PC-3 (cell line): Measurements from ENCODE around the gene RBM6. TPM values are rescaled to one million over a fixed set of nuclear protein-coding genes. Genes with fewer than 3 reads are reported as not detected.

Experiments
- ATAC-seq: fragments of 200-7000 bp; cut with Tn5 transposase; 2 replicates; pipeline ENCODE4 v1.9.1; 2020; ENCODE audit warnings: mild to moderate bottlenecking, moderate library complexity
- BruUV-seq: library from RNA; stranded (reverse); fragments of 400-500 nt; replicated peaks from 2 replicates; lab custom pipeline; 2021; lab: Mats Ljungman, UMichigan
- CTCF ChIA-PET: fragments of 300-600 bp; sonication (Branson Sonifier 250); formaldehyde crosslinking; loops from one replicate; lab custom pipeline; 2022; ENCODE audit warnings: antibody characterized with exemption; lab: Charles Lee
- POLR2A ChIA-PET: fragments of 300-600 bp; sonication (Branson Sonifier 250); formaldehyde crosslinking; loops from one replicate; lab custom pipeline; 2022; ENCODE audit warnings: antibody characterized with exemption; ENCODE audit not compliant: unreplicated experiment; lab: Charles Lee
- DNase-seq: peaks from one replicate; pipeline ENCODE4 v3.0.0-alpha.2; 2015
- H2AFZ ChIP-seq: fragments of 300-600 bp; sonication (generic); 2 replicates; pipeline ENCODE4 v1.6.0; 2016; ENCODE audit warnings: antibody characterized with exemption, low read length
- H3F3A ChIP-seq: fragments of 300-600 bp; sonication (generic); one replicate; pipeline ENCODE4 v1.6.0; 2017; ENCODE audit warnings: antibody characterized with exemption, low read length, control low read depth, mild to moderate bottlenecking; ENCODE audit not compliant: unreplicated experiment
- H3K27ac ChIP-seq: fragments of 300-600 bp; sonication (generic); 2 replicates; pipeline ENCODE4 v1.5.1; 2016; ENCODE audit warnings: mild to moderate bottlenecking, low read length
- H3K27me3 ChIP-seq: fragments of 300-600 bp; sonication (generic); 2 replicates; pipeline ENCODE4 v1.6.1; 2016; ENCODE audit warnings: low read length, mixed read lengths
- H3K36me3 ChIP-seq: fragments of 300-600 bp; sonication (generic); 2 replicates; pipeline ENCODE4 v1.6.1; 2016; ENCODE audit warnings: low read depth, mixed run types, low read length, mixed read lengths
- H3K4me1 ChIP-seq: fragments of 300-600 bp; sonication (generic); 2 replicates; pipeline ENCODE4 v1.5.1; 2016; ENCODE audit warnings: low read length; ENCODE audit not compliant: insufficient read depth
- H3K4me2 ChIP-seq: fragments of 300-600 bp; sonication (generic); 2 replicates; pipeline ENCODE4 v1.6.0; 2016; ENCODE audit warnings: low read length
- H3K4me3 ChIP-seq: fragments of 300-600 bp; sonication (generic); 2 replicates; pipeline ENCODE4 v1.5.1; 2016; ENCODE audit warnings: mild to moderate bottlenecking, low read length, mixed read lengths
- H3K79me2 ChIP-seq: fragments of 300-600 bp; sonication (generic); 2 replicates; pipeline ENCODE4 v1.6.1; 2017; ENCODE audit warnings: low read length, mixed read lengths
- H3K9ac ChIP-seq: fragments of 300-600 bp; sonication (generic); 2 replicates; pipeline ENCODE4 v1.6.0; 2016; ENCODE audit warnings: mild to moderate bottlenecking, low read length
- H3K9me2 ChIP-seq: fragments of 300-600 bp; sonication (generic); replicated peaks from 2 replicates; pipeline ENCODE4 v1.6.1; 2016; ENCODE audit warnings: mixed run types, low read length, mixed read lengths
- H3K9me3 ChIP-seq: fragments of 300-600 bp; sonication (generic); 2 replicates; pipeline ENCODE4 v1.6.1; 2016; ENCODE audit warnings: low read length, mixed read lengths
- H4K20me1 ChIP-seq: fragments of 300-600 bp; sonication (generic); 2 replicates; pipeline ENCODE4 v1.6.1; 2016; ENCODE audit warnings: low read length, mixed read lengths
- CTCF ChIP-seq: fragments of 300-600 bp; sonication (generic); conservative IDR thresholded peaks from 2 replicates; pipeline ENCODE4 v1.5.1; 2017; ENCODE audit warnings: antibody characterized with exemption, low read depth, mild to moderate bottlenecking, low read length
- EZH2 ChIP-seq: fragments of 300-600 bp; sonication (generic); IDR thresholded peaks from one replicate; pipeline ENCODE4 v1.6.1; 2017; ENCODE audit warnings: antibody characterized with exemption, mild to moderate bottlenecking, low read length; ENCODE audit not compliant: unreplicated experiment
- EZH2phosphoT487 ChIP-seq: fragments of 300-600 bp; sonication (generic); IDR thresholded peaks from 2 replicates; pipeline ENCODE4 v1.6.1; 2018; ENCODE audit warnings: mild to moderate bottlenecking, antibody characterized with exemption, low read length, borderline replicate concordance
- intact Hi-C: fragments of 100-400 bp; cut with micrococcal nuclease; formaldehyde crosslinking; loops from 2 replicates; pipeline ENCODE4 v1.9.0; 2023
- total RNA-seq: library from RNA; depleted of rRNA; stranded (reverse); fragments of >200 nt; gene quantifications from 2 replicates; pipeline ENCODE4 v1.2.3, GENCODE V29; 2014

Gene RBM6
- total RNA-seq, 1 experiment from 2014 or later: 64.6 TPM

- Histone ChIP-seq H3K36me3 (peaks cover 41% of the 10 kb centered on the region), H2AFZ (no peak overlapping the region), H3K9me2 (no peaks in the 10 kb centered on the region), H3K4me2 (no peak overlapping the region), H3K9ac (no peak overlapping the region), H3K79me2 (peaks cover 32% of the 10 kb centered on the region), H3K27me3 (no peaks in the 10 kb centered on the region), H3K4me3 (no peak overlapping the region), H3F3A (peaks cover 9% of the 10 kb centered on the region), H3K27ac (no peak overlapping the region), H3K9me3 (no peaks in the 10 kb centered on the region), H4K20me1 (no peaks in the 10 kb centered on the region), H3K4me1 (peaks cover 29% of the 10 kb centered on the region)
- no TSS peak for BruUV-seq
- ChIA-PET CTCF (no interaction called here), POLR2A (no interaction called here)
- no peak for DNase-seq
- intact Hi-C loops: no loop called here
- TF ChIP-seq EZH2: no peak
- TF ChIP-seq CTCF: no peak
- no peak for TF ChIP-seq EZH2phosphoT487
- ATAC-seq: no peak
These were observed 43.6 kb upstream of the RBM6 start for GRCh38 chr3:49896345-49896744.

GRCh38 chr3:49898991-49899390 lies 41.0 kb upstream of the RBM6 start:
- H3K9ac ChIP-seq: no peak overlapping the region
- no peak for ATAC-seq
- H3K4me1 ChIP-seq: peaks cover 51% of the 10 kb centered on the region
- H3K9me3 ChIP-seq: no peaks in the 10 kb centered on the region
- TF ChIP-seq EZH2phosphoT487 (no peak), EZH2 (no peak), CTCF (peak; percentile 19; the same call in 1 of the 2 replicates)
- no peaks in the 10 kb centered on the region for H3K27me3 ChIP-seq
- H2AFZ ChIP-seq: no peak overlapping the region
- H3K4me3 ChIP-seq: 0 out of 2 replicates have a peak overlapping the region, but pooled peaks have one; percentile 13
- H3K9me2 ChIP-seq: no peaks in the 10 kb centered on the region
- POLR2A ChIA-PET: no interaction called here
- no peak for DNase-seq
- CTCF ChIA-PET: interaction anchor here (0.6 kb wide), 1 partner anchor 258 kb away, joined by 3 read pairs; no protein-coding TSS in a partner anchor
- H3K79me2 ChIP-seq: peaks cover 54% of the 10 kb centered on the region
- H4K20me1 ChIP-seq: no peaks in the 10 kb centered on the region
- BruUV-seq: no TSS peak
- intact Hi-C loops: no loop called here
- H3K4me2 ChIP-seq: peak overlapping the region; percentile 92
- peaks cover 39% of the 10 kb centered on the region for H3K36me3 ChIP-seq
- peak overlapping the region; percentile 99; the same call in 1 of the 2 replicates for H3K27ac ChIP-seq
- H3F3A ChIP-seq: peaks cover 11% of the 10 kb centered on the region

DNA sequence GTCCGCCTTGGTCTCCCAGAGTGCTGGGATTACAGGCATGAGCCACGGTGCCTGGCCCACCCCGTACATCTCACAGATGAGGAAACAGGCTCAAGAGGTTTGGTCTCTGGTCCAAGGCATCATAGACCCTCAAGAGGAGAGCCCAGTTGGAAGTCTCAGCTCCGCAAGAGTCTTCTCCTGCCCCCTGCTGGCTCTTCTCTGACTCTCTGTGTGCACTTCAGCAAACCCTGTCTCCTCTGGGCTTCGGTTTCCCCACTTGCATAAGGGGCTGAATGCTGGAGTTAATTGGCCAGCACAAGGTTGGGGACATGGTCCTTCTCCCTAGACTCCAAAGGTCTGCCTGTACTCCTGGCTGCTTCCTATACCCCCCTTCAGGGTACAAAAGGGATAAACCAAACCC lies 40.1 kb upstream of the RBM6 start:
- H3K9me3 ChIP-seq: no peaks in the 10 kb centered on the region
- H3K27ac ChIP-seq: peak overlapping the region; percentile 99
- H3K9me2 ChIP-seq: no peaks in the 10 kb centered on the region
- H3K9ac ChIP-seq: peak overlapping the region; percentile 91
- H3K4me3 ChIP-seq: peak overlapping the region; percentile 63
- POLR2A ChIA-PET: interaction anchor here (0.5 to 0.6 kb wide), 2 partner anchors 55 to 181 kb away, joined by 5 to 15 read pairs; no protein-coding TSS in a partner anchor
- peaks cover 39% of the 10 kb centered on the region for H3K36me3 ChIP-seq
- ATAC-seq (no peak), DNase-seq (peak; percentile 23)
- H3K79me2 ChIP-seq: peaks cover 59% of the 10 kb centered on the region
- no TSS peak for BruUV-seq
- H3K27me3 ChIP-seq: no peaks in the 10 kb centered on the region
- peak overlapping the region; percentile 92 for H3K4me2 ChIP-seq
- CTCF ChIA-PET: interaction anchor here (0.6 to 1.2 kb wide), 6 partner anchors 17 to 133 kb away, joined by 3 to 9 read pairs (median 6); partner anchors contain the start of genes INKA1 and MON1A
- H2AFZ ChIP-seq: no peak overlapping the region
- intact Hi-C loops: loop anchor here (1.0 to 5.0 kb wide), 2 partner anchors 113 to 177 kb away; partner anchors contain the start of genes GMPPB and IP6K1
- H3K4me1 ChIP-seq: peaks cover 59% of the 10 kb centered on the region
- H3F3A ChIP-seq: peaks cover 11% of the 10 kb centered on the region
- no peaks in the 10 kb centered on the region for H4K20me1 ChIP-seq
- TF ChIP-seq EZH2 (no peak), CTCF (peak; percentile 49)
